Upper lobe of left lung (tissue), 4 donors: ENCODE measurements around the gene NPHP1.
"Not testable (repeated sequence)": the region's sequence is repeated elsewhere in the genome, so short reads cannot be mapped to it uniquely, and the experiment has no call there.

Experiments used
- CTCF ChIP-seq, 6 experiments: fragments of 450-650 bp in 4 of 6; fragments of 200-600 bp in 2 of 6; sonication (generic) in 2 of 6; IDR thresholded peaks; one replicate each; pipeline ENCODE4 v1.5.1; 2016 to 2019; ENCODE audit warnings: antibody characterized with exemption in 6 of 6
- POLR2A ChIP-seq, 4 donors: fragments of 450-650 bp; IDR thresholded peaks; one replicate each; pipeline ENCODE4 v1.5.1; 2016 to 2017; ENCODE audit warnings: antibody characterized with exemption in 4 of 4, mild to moderate bottlenecking in 2 of 4

GRCh38 chr2:110229886-110230285, 25.1 kb upstream of the NPHP1 start:
- TF ChIP-seq CTCF, POLR2A (IDR thresholded peaks at IDR 0.05): not testable (repeated sequence)
